Fibroblast of mammary gland (primary cell): ENCODE data around the gene RCOR2.
A peak's percentile ranks its signal among the peaks of the same experiment; 100 is the strongest.

Experiments
- DNase-seq: peaks from one replicate; pipeline ENCODE4 v3.0.0-alpha.2; 2010; ENCODE audit warnings: low read depth
- H3K4me3 ChIP-seq: 2 replicates; pipeline ENCODE4 v1.5.1; 2011; ENCODE audit warnings: low read depth, mild to moderate bottlenecking, low read length, moderate library complexity; ENCODE audit not compliant: control insufficient read depth
- CTCF ChIP-seq: conservative IDR thresholded peaks from 2 replicates; pipeline ENCODE4 v1.5.1; 2011; ENCODE audit warnings: low read depth, low read length, inconsistent platforms; ENCODE audit not compliant: control insufficient read depth, insufficient read depth

RCOR2 gene

DNA sequence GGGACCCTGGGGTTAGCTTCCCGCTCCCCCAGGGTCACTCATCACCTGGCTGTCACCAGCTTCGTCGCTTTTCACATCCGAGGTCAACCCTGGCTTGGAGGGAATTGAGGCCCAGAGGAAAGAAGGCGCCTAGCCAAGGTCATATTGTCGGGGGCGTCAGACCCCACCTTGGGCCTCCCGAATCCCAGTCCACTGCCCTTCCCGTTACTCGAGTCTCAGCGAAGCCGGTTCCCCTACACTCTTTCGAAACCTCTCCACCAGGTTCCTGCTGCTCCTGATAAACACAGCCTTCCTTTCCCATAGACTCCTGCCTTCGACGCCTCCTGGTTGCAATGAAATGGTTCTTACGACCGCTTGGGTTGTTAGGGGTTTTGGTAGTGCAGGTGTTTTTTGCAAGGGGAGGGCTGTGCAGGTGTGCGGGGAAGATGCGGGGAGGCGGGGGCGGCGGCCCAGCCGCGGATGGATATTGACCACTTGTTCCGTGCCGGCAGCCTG, 22.5 kb upstream of the RCOR2 start:
- TF ChIP-seq CTCF: no peak
- H3K4me3 ChIP-seq: peak overlapping the region; percentile 77
- no peak for DNase-seq

DNA sequence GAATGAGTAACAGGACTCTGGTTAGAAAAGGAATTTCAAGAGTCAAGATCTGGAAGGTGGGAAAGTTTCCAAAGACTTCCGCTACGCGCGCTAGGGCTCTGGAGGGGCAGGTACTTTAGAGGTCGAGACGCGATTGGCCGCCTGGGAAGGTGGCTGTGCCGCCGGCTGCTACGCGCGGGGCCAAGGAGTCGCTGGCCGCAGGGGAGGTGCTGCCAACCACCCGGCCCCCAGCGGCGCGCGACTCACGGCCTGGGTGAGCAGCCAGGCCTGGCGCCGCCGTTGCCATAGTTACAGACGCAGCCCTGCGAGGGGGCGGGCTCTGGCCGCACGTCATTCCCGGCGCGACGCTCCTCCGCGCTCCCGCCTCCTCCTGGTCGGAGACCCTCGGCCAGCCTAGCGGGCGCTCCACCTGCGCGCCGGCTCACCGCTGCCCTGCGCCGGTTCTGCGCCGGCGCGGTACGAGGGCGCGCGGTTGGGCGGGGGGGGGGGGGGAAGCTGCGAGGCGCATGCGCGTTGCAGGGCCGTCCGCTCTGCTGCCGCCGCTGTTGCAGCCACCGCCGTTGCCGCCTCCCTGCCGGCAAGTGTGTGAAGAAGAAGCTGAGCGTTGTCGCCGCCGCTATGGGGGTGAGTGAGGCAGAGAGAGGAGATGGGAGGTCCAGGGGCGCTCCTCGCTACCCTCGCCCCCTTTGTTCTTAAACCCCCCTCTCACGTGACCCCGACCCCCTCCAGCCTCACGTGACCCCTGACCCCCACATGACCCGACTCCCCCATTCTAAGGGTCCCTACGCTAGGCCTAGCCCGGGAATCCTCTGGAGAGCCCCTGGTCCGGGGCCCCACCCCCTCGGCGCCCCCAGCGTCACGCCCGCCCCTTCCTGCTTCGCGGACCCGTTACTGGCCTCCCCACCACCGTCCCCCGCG, 21.8 kb upstream of the RCOR2 start, which contains the start of gene NAA40:
Gene NAA40, plus strand, starts transcription at position 524 of the 918 bp plus-strand sequence. Its CDS starts 95 bp downstream, at position 619.
- TF ChIP-seq CTCF: no peak
- peak within 1 kb of the TSS; percentile 77 for H3K4me3 ChIP-seq
- peak; percentile 91 for DNase-seq

- DNase-seq: no peak
Observed at GRCh38 chr11:63937713-63938478, 20.9 kb upstream of the RCOR2 start.

DNA sequence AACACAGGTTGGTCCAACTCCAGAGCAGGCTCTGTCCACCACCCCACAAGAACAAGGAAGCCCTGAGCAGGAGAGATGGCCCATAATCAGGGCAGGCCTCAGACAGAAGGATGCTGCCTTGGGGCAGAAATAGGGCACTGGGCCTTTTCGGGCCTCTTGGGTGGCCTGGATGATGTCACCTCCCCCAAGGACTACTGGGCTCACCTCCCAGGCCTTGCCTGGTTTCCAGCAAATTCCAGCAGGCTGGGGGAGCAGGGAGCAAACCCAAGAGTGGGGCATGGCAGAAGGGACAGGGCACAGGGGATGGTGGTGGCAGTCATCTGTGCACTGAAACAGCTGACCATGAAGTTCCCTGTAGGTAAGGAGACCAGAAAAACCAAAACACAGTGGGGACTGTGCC, 16.5 kb upstream of the RCOR2 start:
- TF ChIP-seq CTCF: no peak
- H3K4me3 ChIP-seq: no peak overlapping the region
- DNase-seq: no peak

More at GRCh38 chr11:63937713-63938478, 20.9 kb upstream of the RCOR2 start:
- H3K4me3 ChIP-seq: peak overlapping the region; percentile 51
- TF ChIP-seq CTCF: no peak

GRCh38 chr11:63931876-63932275, 14.9 kb upstream of the RCOR2 start:
- H3K4me3 ChIP-seq: no peak overlapping the region
- no peak for DNase-seq
- no peak for TF ChIP-seq CTCF

DNA sequence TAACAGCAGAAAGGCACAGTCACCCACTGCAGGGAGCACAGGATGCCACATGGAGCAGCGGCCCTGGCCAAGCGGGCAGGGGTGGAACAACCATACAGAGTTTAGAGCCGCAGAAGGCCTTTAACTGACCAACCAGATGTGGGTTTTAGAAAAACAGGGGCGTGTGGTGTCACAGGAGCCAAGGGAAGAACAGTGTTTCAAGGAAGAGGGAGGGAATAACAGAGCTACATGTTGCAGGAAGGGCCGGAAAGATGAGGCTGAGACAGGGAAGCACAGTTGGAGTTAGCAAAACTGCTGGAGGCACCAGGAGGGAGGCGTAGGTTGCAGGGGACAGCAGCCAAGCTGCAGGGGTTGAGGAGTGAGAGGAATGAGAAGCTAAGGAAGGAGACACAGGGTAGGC, 14.1 kb upstream of the RCOR2 start:
- H3K4me3 ChIP-seq: no peak overlapping the region
- TF ChIP-seq CTCF: no peak
- peak; percentile 18 for DNase-seq
